Heart left ventricle (tissue), 16 donors: ENCODE measurements around the gene SMARCA2. TPM values are rescaled to one million over a fixed set of nuclear protein-coding genes. Genes with fewer than 3 reads are reported as not detected.

Source experiments
- ATAC-seq, 4 donors: fragments of 200-7000 bp; cut with Tn5 transposase; one replicate each; pipeline ENCODE4 v1.9.1; 2020 to 2022; ENCODE audit warnings: moderate library complexity in 4 of 4, mild to moderate bottlenecking in 3 of 4, moderate number of reproducible peaks in 1 of 4
- DNase-seq, 5 donors: peaks; one replicate each; pipeline ENCODE4 v3.0.0-alpha.2; 2020
- H3K27ac ChIP-seq, 12 donors: fragments of 200-600 bp; sonication (generic) in 4 of 12; one replicate each; pipeline versions ENCODE4 v1.5.0 to v1.8.0; 2016 to 2022; ENCODE audit warnings: mild to moderate bottlenecking in 2 of 12
- H3K27me3 ChIP-seq, 9 donors: fragments of 200-600 bp; sonication (generic) in 2 of 9; one replicate each; pipeline versions ENCODE4 v1.5.1 to v1.8.0; 2016 to 2022; ENCODE audit warnings: mild to moderate bottlenecking in 3 of 9
- H3K36me3 ChIP-seq, 9 donors: fragments of 200-600 bp; sonication (generic) in 2 of 9; one replicate each; pipeline versions ENCODE4 v1.5.0 to v1.8.0; 2018 to 2022; ENCODE audit warnings: mild to moderate bottlenecking in 2 of 9
- H3K4me1 ChIP-seq, 12 donors: fragments of 200-600 bp; sonication (generic) in 4 of 12; one replicate each; pipeline versions ENCODE4 v1.5.0 to v1.8.0; 2016 to 2022; ENCODE audit warnings: mild to moderate bottlenecking in 3 of 12
- H3K4me3 ChIP-seq, 12 donors: fragments of 200-600 bp; sonication (generic) in 4 of 12; one replicate each; pipeline versions ENCODE4 v1.5.0 to v1.8.0; 2017 to 2022; ENCODE audit warnings: mild to moderate bottlenecking in 9 of 12, moderate library complexity in 4 of 12
- H3K9me3 ChIP-seq, 12 donors: fragments of 200-600 bp; sonication (generic) in 4 of 12; one replicate each; pipeline versions ENCODE4 v1.5.0 to v1.8.0; 2016 to 2022; ENCODE audit warnings: mild to moderate bottlenecking in 1 of 12
- POLR2A ChIP-seq, 2 donors: fragments of 450-650 bp; IDR thresholded peaks; one replicate each; pipeline ENCODE4 v1.6.1; 2017; ENCODE audit warnings: antibody characterized with exemption in 2 of 2, mild to moderate bottlenecking in 2 of 2, moderate library complexity in 2 of 2
- WGBS, 4 donors: extraction: QIAGEN DNeasy Blood & Tissue Kit in 2 of 4; methylation state at CpG; one replicate each; pipeline versions ENCODE4 v1.1.5 to v1.1.7; 2013 to 2018; 5-methylcytosine and 5-hydroxymethylcytosine counted together
- intact Hi-C, 10 donors: fragments of 100-400 bp; cut with DNase I; formaldehyde crosslinking; loops; one replicate each; pipeline versions ENCODE4 v1.11.1 to v1.14.2; 2022
- polyA plus RNA-seq, 2 donors: library from polyadenylated mRNA; stranded (reverse); fragments of 200-250 nt; gene quantifications; one replicate each; pipeline ENCODE4 v1.2.3, GENCODE V29; 2013
- total RNA-seq, 9 donors: library from RNA; depleted of rRNA in 2 of 9; stranded (reverse); fragments of >200 nt in 2 of 9; fragmentation: NEBNext Ultra II Directional in 3 of 9; extraction: Animal tissue kit (Norgen Biotek cat#: 25700) in 3 of 9; gene quantifications; one replicate each; pipeline versions ENCODE4 v1.1.0 to v1.2.4, GENCODE V29; 2016 to 2023
- TF ChIP-seq, protein P1 (sequence below), 12 donors: fragments of 200-600 bp; sonication (generic) in 4 of 12; IDR thresholded peaks; one replicate each; pipeline versions ENCODE4 v1.5.0 to v1.8.0; 2018 to 2022; ENCODE audit warnings: antibody characterized with exemption in 12 of 12, mild to moderate bottlenecking in 5 of 12
- donor health status: ischemic (EF 13 %, LVEDD 7.1; RV severe dilation, severe dysfunction).
- donor health status: healthy with polysubstance abuse.
- donor health status: DM: no; HTN: yes; CAD: no.
- donor health status: DM: no; HTN: no; CAD: no.
- donor health status: ischemic (EF 25% LVEDD 6.9; RV normal size, moderate dysfunction).
- donor health status: ischemic (EF 25% LVEDD 5.7; RV mildly dilated, moderate dysfunction).
- donor health status: healthy.
- donor health status: DM: yes; HTN: yes; CAD: no.
- donor health status: ischemic (EF 35%, LVEDD 5.7; RV mildly dilated, moderate dysfunction).
- donor health status: nonischemic (EF 11% LVEDD 7.7; RV severe dilation, severe dysfunction).
- donor health status: DM: yes; HTN: yes; CAD: no.
- donor health status: PGD.
- donor health status: ischemic (EF 29% LVEDD 5.4; RV normal size, mild dysfunction).
- donor health status: nonischemic (EF 23%, LVEDD 6.1; RV moderate dilation, normal function).

SMARCA2 gene
- total and polyA plus RNA-seq, 11 donors: 29.3 to 149 (median 103) TPM

DNA sequence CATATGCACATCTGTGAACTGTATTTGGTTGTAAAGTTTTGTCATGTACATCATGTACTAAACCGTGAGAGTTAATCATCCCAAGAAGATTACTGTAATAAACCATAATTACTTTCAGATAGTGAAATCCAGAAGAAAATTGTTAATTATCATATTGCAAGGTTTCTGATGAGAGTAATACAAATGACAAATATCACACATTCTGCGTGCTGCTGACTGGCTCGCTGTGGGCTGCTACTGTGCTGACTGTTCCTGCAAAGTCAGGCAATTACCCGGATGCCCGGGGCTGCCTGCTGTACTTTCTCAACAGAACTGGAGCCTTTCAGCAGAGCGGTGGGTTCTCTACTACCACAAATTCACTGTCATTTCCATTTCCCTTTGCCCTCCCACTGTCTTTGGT lies 68.3 kb downstream of the SMARCA2 start:
- intact Hi-C loops: loop anchor here in 2 of 10 donors (10.0 kb wide), 2 partner anchors 139 to 359 kb away; no protein-coding TSS in a partner anchor
- peaks cover 0 to 98% (median 94%) of the 10 kb centered on the region in 9 donors for H3K36me3 ChIP-seq

DNA sequence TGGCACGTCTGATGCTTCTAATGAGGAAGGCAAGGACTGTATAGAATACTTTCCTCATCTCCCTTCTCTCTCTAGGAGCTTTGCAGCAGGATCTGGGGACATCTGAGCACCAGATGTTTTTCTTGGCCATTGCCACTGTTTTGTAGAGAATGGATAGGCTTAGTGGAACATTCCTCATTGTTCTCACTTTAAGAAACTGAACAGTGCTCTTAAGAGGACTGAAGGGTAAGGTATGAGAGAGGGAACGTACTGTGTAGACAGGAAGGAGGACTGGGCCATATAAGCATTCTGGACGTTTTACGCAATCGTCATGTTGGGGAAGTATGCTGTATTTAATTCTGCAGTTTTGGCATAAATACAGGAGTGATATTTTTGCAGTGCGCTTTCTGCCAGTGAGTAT lies 70.6 kb downstream of the SMARCA2 start:
- Histone ChIP-seq H3K27me3 (no peaks in the 10 kb centered on the region), H3K27ac (no peak overlapping the region), H3K9me3 (no peaks in the 10 kb centered on the region), H3K4me3 (no peak overlapping the region), H3K4me1 (peaks cover 0 to 18% (median 6%) of the 10 kb centered on the region in 12 donors), H3K36me3 (peaks cover 0 to 98% (median 94%) of the 10 kb centered on the region in 9 donors)
- peak; percentile 62 to 84 (median 71) for ATAC-seq
- DNase-seq: peak in 1 of 5 donors; percentile 24
- TF ChIP-seq POLR2A (IDR thresholded peaks at IDR 0.05): no peak
- TF ChIP-seq, protein P1, sequence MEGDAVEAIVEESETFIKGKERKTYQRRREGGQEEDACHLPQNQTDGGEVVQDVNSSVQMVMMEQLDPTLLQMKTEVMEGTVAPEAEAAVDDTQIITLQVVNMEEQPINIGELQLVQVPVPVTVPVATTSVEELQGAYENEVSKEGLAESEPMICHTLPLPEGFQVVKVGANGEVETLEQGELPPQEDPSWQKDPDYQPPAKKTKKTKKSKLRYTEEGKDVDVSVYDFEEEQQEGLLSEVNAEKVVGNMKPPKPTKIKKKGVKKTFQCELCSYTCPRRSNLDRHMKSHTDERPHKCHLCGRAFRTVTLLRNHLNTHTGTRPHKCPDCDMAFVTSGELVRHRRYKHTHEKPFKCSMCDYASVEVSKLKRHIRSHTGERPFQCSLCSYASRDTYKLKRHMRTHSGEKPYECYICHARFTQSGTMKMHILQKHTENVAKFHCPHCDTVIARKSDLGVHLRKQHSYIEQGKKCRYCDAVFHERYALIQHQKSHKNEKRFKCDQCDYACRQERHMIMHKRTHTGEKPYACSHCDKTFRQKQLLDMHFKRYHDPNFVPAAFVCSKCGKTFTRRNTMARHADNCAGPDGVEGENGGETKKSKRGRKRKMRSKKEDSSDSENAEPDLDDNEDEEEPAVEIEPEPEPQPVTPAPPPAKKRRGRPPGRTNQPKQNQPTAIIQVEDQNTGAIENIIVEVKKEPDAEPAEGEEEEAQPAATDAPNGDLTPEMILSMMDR (IDR thresholded peaks at IDR 0.05): no peak
- intact Hi-C loops: loop anchor here in 2 of 10 donors (10.0 kb wide), 2 partner anchors 141 to 361 kb away; no protein-coding TSS in a partner anchor
- WGBS, 4 donors: 51 to 67% (median 59%) methylated on average over 6 of the region's 6 CpGs

More for the DNA sequence above, 68.3 kb downstream of the SMARCA2 start:
- H3K27me3 ChIP-seq: no peaks in the 10 kb centered on the region
- TF ChIP-seq, protein P1 (IDR thresholded peaks at IDR 0.05): no peak
- no peak for TF ChIP-seq POLR2A (IDR thresholded peaks at IDR 0.05)
- no peak overlapping the region for H3K4me3 ChIP-seq
- no peak for ATAC-seq
- 83 to 94% (median 92%) methylated on average over 6 of the region's 6 CpGs for WGBS, 4 donors
- no peak for DNase-seq
- H3K4me1 ChIP-seq: peaks cover 0 to 18% (median 6%) of the 10 kb centered on the region in 12 donors
- H3K9me3 ChIP-seq: no peaks in the 10 kb centered on the region
- no peak overlapping the region for H3K27ac ChIP-seq

DNA sequence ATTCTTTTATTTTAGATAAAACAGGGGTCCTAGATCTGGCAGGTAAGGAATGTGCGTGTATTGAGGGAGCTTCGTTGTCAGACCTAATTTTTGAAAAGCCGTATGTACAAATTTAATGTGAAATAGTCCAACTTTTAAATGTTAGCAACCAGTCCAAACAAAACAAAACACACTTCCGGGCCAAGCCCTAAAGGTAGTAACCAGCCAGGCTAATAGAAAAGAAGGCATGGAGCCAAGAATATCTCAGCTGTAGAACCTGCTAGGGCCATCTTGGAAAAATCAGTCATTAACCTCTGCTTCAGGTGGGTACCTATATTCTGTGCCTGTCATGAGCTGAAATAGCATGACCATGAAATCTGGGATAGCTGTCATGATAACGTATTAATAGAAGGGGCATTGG lies 71.0 kb downstream of the SMARCA2 start:
- intact Hi-C loops: loop anchor here in 2 of 10 donors (10.0 kb wide), 2 partner anchors 141 to 361 kb away; no protein-coding TSS in a partner anchor

DNA sequence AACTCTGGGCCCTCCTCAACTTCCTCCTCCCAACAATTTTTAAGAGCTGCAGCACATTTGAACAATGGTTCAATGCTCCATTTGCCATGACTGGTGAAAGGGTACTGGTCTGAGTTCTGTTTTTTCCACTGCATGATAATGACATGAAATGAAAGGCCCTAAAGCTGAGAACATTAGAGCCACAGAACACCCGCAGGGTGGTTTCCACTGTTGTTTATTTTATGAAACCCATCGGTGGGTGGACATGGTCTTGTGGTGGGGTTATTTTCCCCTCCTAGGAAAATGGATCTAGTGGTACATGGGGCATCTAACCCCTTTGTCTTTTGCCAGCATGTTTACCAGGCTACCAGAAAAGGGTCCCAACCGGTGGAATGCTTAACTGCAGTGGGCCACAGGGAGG lies 71.8 kb downstream of the SMARCA2 start:
- DNase-seq (no peak), ATAC-seq (no peak)
- TF ChIP-seq POLR2A (IDR thresholded peaks at IDR 0.05): no peak
- TF ChIP-seq, protein P1 (IDR thresholded peaks at IDR 0.05): no peak
- 92 to 97% (median 94%) methylated on average over 3 of the region's 3 CpGs for WGBS, 4 donors
- intact Hi-C loops: loop anchor here in 2 of 10 donors (10.0 kb wide), 2 partner anchors 142 to 362 kb away; no protein-coding TSS in a partner anchor
- peaks cover 0 to 98% (median 94%) of the 10 kb centered on the region in 9 donors for H3K36me3 ChIP-seq
- H3K4me1 ChIP-seq: peaks cover 0 to 18% (median 6%) of the 10 kb centered on the region in 12 donors
- H3K4me3 ChIP-seq: no peak overlapping the region
- H3K27me3 ChIP-seq: no peaks in the 10 kb centered on the region
- H3K9me3 ChIP-seq: no peaks in the 10 kb centered on the region
- H3K27ac ChIP-seq: no peak overlapping the region

More for the DNA sequence above, 71.0 kb downstream of the SMARCA2 start:
- peaks cover 0 to 98% (median 94%) of the 10 kb centered on the region in 9 donors for H3K36me3 ChIP-seq
- H3K4me1 ChIP-seq: peaks cover 0 to 18% (median 6%) of the 10 kb centered on the region in 12 donors
- WGBS, 4 donors: 66 to 80% (median 71%) methylated on average over 5 of the region's 5 CpGs
- ATAC-seq: peak in 2 of 4 donors; percentile 10 to 16
- TF ChIP-seq, protein P1 (IDR thresholded peaks at IDR 0.05): no peak
- TF ChIP-seq POLR2A (IDR thresholded peaks at IDR 0.05): no peak
- H3K4me3 ChIP-seq: no peak overlapping the region
- no peaks in the 10 kb centered on the region for H3K27me3 ChIP-seq
- H3K27ac ChIP-seq: no peak overlapping the region
- DNase-seq: no peak
- H3K9me3 ChIP-seq: no peaks in the 10 kb centered on the region
